GM21423 (cell line): Measurements from ENCODE around the gene FER.

Source experiments
- ATAC-seq: cut with Tn5 transposase; IDR thresholded peaks from one replicate; pipeline ENCODE4 v1.9.1; 2021; ENCODE audit warnings: mild to moderate bottlenecking, moderate library complexity; ENCODE audit not compliant: unreplicated experiment

FER gene

GRCh38 chr5:109225716-109226625 lies 478.3 kb downstream of the FER start:
- ATAC-seq = no peak

- no peak for ATAC-seq
These were observed 482.7 kb downstream of the FER start for GRCh38 chr5:109230369-109230768.

GRCh38 chr5:109231331-109231730 lies 483.6 kb downstream of the FER start:
- ATAC-seq = no peak

GRCh38 chr5:109234381-109234780 lies 486.7 kb downstream of the FER start:
- ATAC-seq = no peak

- no peak for ATAC-seq
These were observed 491.8 kb downstream of the FER start for GRCh38 chr5:109239456-109239855.

GRCh38 chr5:109242518-109242917 lies 494.8 kb downstream of the FER start:
- ATAC-seq = no peak

GRCh38 chr5:109246395-109246794 lies 498.7 kb downstream of the FER start:
- no peak for ATAC-seq
